Kidney (tissue), 14 donors: ENCODE data around the gene CTIF. TPM values are rescaled to one million over a fixed set of nuclear protein-coding genes. Genes with fewer than 3 reads are reported as not detected.

ENCODE experiments used
- DNase-seq, 5 donors: peaks; one replicate each; pipeline ENCODE4 v3.0.0-alpha.2; 2013 to 2020
- FAIRE-seq: peaks from 2 replicates; lab custom pipeline; 2012; peaks lifted over from hg19 to GRCh38; lab: Jason Lieb, UNC
- H3K27ac ChIP-seq, 2 donors: one replicate each; pipeline ENCODE4 v1.7.0; 2013; ENCODE audit warnings: low read depth in 2 of 2, low read length in 2 of 2, inconsistent platforms in 1 of 2
- H3K27me3 ChIP-seq: one replicate; pipeline ENCODE4 v1.7.1; 2013; ENCODE audit warnings: low read length, inconsistent platforms; ENCODE audit not compliant: control insufficient read depth, insufficient read depth
- H3K36me3 ChIP-seq, 3 donors: one replicate each; pipeline versions ENCODE4 v1.7.0 to v1.7.1; 2013; ENCODE audit warnings: low read length in 3 of 3, control low read depth in 1 of 3, inconsistent platforms in 1 of 3; ENCODE audit not compliant: insufficient read depth in 3 of 3, control insufficient read depth in 2 of 3
- H3K4me1 ChIP-seq, 3 donors: one replicate each; pipeline versions ENCODE4 v1.7.0 to v1.7.1; 2013; ENCODE audit warnings: low read length in 3 of 3, inconsistent platforms in 1 of 3, low read depth in 1 of 3; ENCODE audit not compliant: control insufficient read depth in 2 of 3, insufficient read depth in 2 of 3
- H3K4me3 ChIP-seq, 3 donors: one replicate each; pipeline versions ENCODE4 v1.7.0 to v1.8.1; 2013; ENCODE audit warnings: low read length in 3 of 3, control low read depth in 1 of 3, inconsistent platforms in 1 of 3
- H3K9ac ChIP-seq, 3 donors: one replicate each; pipeline versions ENCODE4 v1.7.0 to v1.7.1; 2013; ENCODE audit warnings: low read length in 3 of 3, control low read depth in 1 of 3, inconsistent platforms in 1 of 3
- H3K9me3 ChIP-seq, 3 donors: one replicate each; pipeline versions ENCODE4 v1.7.0 to v1.7.1; 2013; ENCODE audit warnings: low read length in 3 of 3, control low read depth in 1 of 3, inconsistent platforms in 1 of 3; ENCODE audit not compliant: control insufficient read depth in 2 of 3, insufficient read depth in 1 of 3
- CTCF ChIP-seq: IDR thresholded peaks from 3 replicates; pipeline ENCODE4 v1.5.1; 2012; ENCODE audit warnings: mild to moderate bottlenecking, moderate library complexity, borderline replicate concordance; ENCODE audit not compliant: insufficient read depth; ENCODE audit errors: extremely low read depth
- intact Hi-C: fragments of 100-400 bp; cut with DNase I; formaldehyde crosslinking; loops from one replicate; pipeline ENCODE4 v1.11.1; 2022
- polyA plus RNA-seq: library from polyadenylated mRNA; stranded (reverse); fragments of 350-450 nt; fragmentation: Illumina TruSeq; extraction: RNeasy Lipid Tissue Mini Kit (QIAGEN cat#74804); gene quantifications from one replicate; pipeline ENCODE4 v1.2.3, GENCODE V29; 2014; ENCODE audit warnings: low read depth, low replicate concordance; ENCODE audit not compliant: insufficient read depth
- total RNA-seq: library from RNA; stranded (reverse); fragmentation: NEBNext Ultra II Directional; extraction: Animal tissue kit (Norgen Biotek cat#: 25700); gene quantifications from one replicate; pipeline ENCODE4 v1.2.1, GENCODE V29; 2021
- donor health status: control.
- donor health status: control.
- donor health status: control.
- donor health status: control.
- donor health status: control.
- donor health status: DM: yes; HTN: yes; CAD: no.
- donor health status: Normal renal cell carcinoma (clear cell type).

The CTIF gene
- total and polyA plus RNA-seq, 2 donors from 2014 or later: 37.3 to 41.9 TPM

GRCh38 chr18:48774941-48775340 is 236.1 kb downstream of the CTIF start:
- H3K4me1 ChIP-seq: peaks cover 7 to 17% (median 14%) of the 10 kb centered on the region in 3 donors
- no peak overlapping the region for H3K9ac ChIP-seq
- H3K36me3 ChIP-seq: no peaks in the 10 kb centered on the region
- no peak overlapping the region for H3K27ac ChIP-seq
- intact Hi-C loops: loop anchor here (10.0 kb wide), 1 partner anchor 140 kb away; no protein-coding TSS in a partner anchor
- no peak for FAIRE-seq
- no peaks in the 10 kb centered on the region for H3K9me3 ChIP-seq
- no peaks in the 10 kb centered on the region for H3K27me3 ChIP-seq
- TF ChIP-seq CTCF: no peak
- H3K4me3 ChIP-seq: no peak overlapping the region
- no peak for DNase-seq

- no peak for TF ChIP-seq CTCF
- FAIRE-seq: no peak
- Histone ChIP-seq H3K9ac (no peak overlapping the region), H3K9me3 (no peaks in the 10 kb centered on the region), H3K27ac (no peak overlapping the region), H3K4me3 (no peak overlapping the region), H3K4me1 (peaks cover 9 to 23% (median 20%) of the 10 kb centered on the region in 3 donors), H3K27me3 (no peaks in the 10 kb centered on the region), H3K36me3 (no peaks in the 10 kb centered on the region)
- no peak for DNase-seq
- intact Hi-C loops: loop anchor here (10.0 kb wide), 1 partner anchor 139 kb away; no protein-coding TSS in a partner anchor
These were observed 236.7 kb downstream of the CTIF start for GRCh38 chr18:48775372-48776155.

GRCh38 chr18:48776156-48776555 is 237.3 kb downstream of the CTIF start:
- Histone ChIP-seq H3K9ac (no peak overlapping the region), H3K4me3 (no peak overlapping the region), H3K27ac (no peak overlapping the region), H3K36me3 (no peaks in the 10 kb centered on the region), H3K4me1 (peaks cover 9 to 28% (median 24%) of the 10 kb centered on the region in 3 donors), H3K9me3 (no peaks in the 10 kb centered on the region), H3K27me3 (no peaks in the 10 kb centered on the region)
- FAIRE-seq (no peak), DNase-seq (peak in 1 of 5 donors; percentile 50)
- intact Hi-C loops: loop anchor here (10.0 kb wide), 1 partner anchor 139 kb away; no protein-coding TSS in a partner anchor
- no peak for TF ChIP-seq CTCF
